DOHH2 (cell line): ENCODE measurements around the gene TRPM2.

Source experiments
- EZH2phosphoT487 ChIP-seq: fragments of 200-600 bp; sonication (generic); IDR thresholded peaks from 2 replicates; pipeline ENCODE4 v1.6.1; 2017; ENCODE audit warnings: borderline replicate concordance, mild to moderate bottlenecking, antibody characterized with exemption, low read length, moderate library complexity, mixed read lengths
- TF ChIP-seq, protein P1 (sequence below): fragments of 200-600 bp; sonication (generic); IDR thresholded peaks from one replicate; pipeline ENCODE4 v1.5.1; 2014; ENCODE audit warnings: antibody characterized with exemption, mild to moderate bottlenecking, low read depth, low read length; ENCODE audit not compliant: poor library complexity, severe bottlenecking

DNA sequence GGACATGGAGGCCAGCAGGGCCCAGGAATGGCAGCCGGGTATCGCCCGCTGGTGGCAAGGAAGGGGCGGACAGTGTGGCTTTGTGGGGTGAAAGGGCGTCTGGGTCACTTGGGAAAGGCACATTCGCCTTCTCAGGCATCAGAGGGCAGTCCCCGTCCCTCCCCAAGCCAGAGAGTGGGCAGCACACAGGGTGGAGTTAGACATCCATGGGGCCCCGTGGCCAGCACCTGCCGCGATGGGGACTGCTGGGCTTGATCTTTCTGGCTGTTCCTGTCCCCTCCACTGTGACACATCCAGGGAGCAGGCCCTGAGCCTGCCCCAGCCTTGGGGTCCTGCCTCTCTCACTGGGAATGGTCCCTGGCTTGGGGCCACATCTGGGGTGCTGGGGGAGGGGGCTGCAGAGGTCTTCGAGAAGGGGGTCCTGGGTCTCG is 4.0 kb upstream of the TRPM2 start:
- TF ChIP-seq, protein P1, sequence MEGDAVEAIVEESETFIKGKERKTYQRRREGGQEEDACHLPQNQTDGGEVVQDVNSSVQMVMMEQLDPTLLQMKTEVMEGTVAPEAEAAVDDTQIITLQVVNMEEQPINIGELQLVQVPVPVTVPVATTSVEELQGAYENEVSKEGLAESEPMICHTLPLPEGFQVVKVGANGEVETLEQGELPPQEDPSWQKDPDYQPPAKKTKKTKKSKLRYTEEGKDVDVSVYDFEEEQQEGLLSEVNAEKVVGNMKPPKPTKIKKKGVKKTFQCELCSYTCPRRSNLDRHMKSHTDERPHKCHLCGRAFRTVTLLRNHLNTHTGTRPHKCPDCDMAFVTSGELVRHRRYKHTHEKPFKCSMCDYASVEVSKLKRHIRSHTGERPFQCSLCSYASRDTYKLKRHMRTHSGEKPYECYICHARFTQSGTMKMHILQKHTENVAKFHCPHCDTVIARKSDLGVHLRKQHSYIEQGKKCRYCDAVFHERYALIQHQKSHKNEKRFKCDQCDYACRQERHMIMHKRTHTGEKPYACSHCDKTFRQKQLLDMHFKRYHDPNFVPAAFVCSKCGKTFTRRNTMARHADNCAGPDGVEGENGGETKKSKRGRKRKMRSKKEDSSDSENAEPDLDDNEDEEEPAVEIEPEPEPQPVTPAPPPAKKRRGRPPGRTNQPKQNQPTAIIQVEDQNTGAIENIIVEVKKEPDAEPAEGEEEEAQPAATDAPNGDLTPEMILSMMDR, result no peak
- no peak for TF ChIP-seq EZH2phosphoT487
